ENCODE results near the gene CCDC134.

CCDC134 gene

GRCh38 chr22:41787331-41787730 lies 13.1 kb upstream of the CCDC134 start:
- no peak for DNase-seq

- DNase-seq, result no peak
These were observed 6.6 kb upstream of the CCDC134 start for GRCh38 chr22:41793871-41794270.

GRCh38 chr22:41798736-41799135 lies 1.7 kb upstream of the CCDC134 start:
- DNase-seq, result no peak

GRCh38 chr22:41799486-41800347 lies 762 bp upstream of the CCDC134 start:
- DNase-seq, result peak; percentile 23

GRCh38 chr22:41801147-41801819 lies 804 bp downstream of the CCDC134 start:
- DNase-seq, result no peak

GRCh38 chr22:41801886-41802285 lies 1.4 kb downstream of the CCDC134 start:
- DNase-seq, result no peak

GRCh38 chr22:41805639-41806038 lies 5.2 kb downstream of the CCDC134 start:
- DNase-seq, result no peak

- DNase-seq, result no peak
These were observed 7.9 kb downstream of the CCDC134 start for GRCh38 chr22:41808400-41808799.

- no peak for DNase-seq
These were observed 9.5 kb downstream of the CCDC134 start for GRCh38 chr22:41810022-41810421.

- DNase-seq, result no peak
These were observed 12.5 kb downstream of the CCDC134 start for GRCh38 chr22:41812805-41813545.

- DNase-seq, result no peak
These were observed 13.4 kb downstream of the CCDC134 start for GRCh38 chr22:41813726-41814410.

GRCh38 chr22:41815716-41816115 lies 15.2 kb downstream of the CCDC134 start:
- no peak for DNase-seq

GRCh38 chr22:41816241-41816640 lies 15.8 kb downstream of the CCDC134 start:
- no peak for DNase-seq

- no peak for DNase-seq
These were observed 16.4 kb downstream of the CCDC134 start for GRCh38 chr22:41816871-41817270.

GRCh38 chr22:41818011-41818410 lies 17.5 kb downstream of the CCDC134 start:
- no peak for DNase-seq

- DNase-seq, result no peak
These were observed 18.1 kb downstream of the CCDC134 start for GRCh38 chr22:41818596-41818995.

GRCh38 chr22:41819257-41819656 lies 18.8 kb downstream of the CCDC134 start:
- no peak for DNase-seq

- DNase-seq, result no peak
These were observed 20.0 kb downstream of the CCDC134 start for GRCh38 chr22:41820447-41820846.

GRCh38 chr22:41821471-41822316 lies 21.2 kb downstream of the CCDC134 start:
- peak; percentile 14 for DNase-seq

GRCh38 chr22:41822317-41823057 lies 22.0 kb downstream of the CCDC134 start:
- peak; percentile 51 for DNase-seq

GRCh38 chr22:41823797-41824196 lies 23.3 kb downstream of the CCDC134 start:
- no peak for DNase-seq
